Fibroblast of skin of back (primary cell): ENCODE measurements around the gene CACHD1.
A peak's percentile ranks its signal among the peaks of the same experiment; 100 is the strongest.
"Not testable (repeated sequence)": the region's sequence is repeated elsewhere in the genome, so short reads cannot be mapped to it uniquely, and the experiment has no call there.

Source experiments
- DNase-seq: peaks from one replicate; pipeline ENCODE4 v3.0.0-alpha.2; 2013

Gene CACHD1

DNA sequence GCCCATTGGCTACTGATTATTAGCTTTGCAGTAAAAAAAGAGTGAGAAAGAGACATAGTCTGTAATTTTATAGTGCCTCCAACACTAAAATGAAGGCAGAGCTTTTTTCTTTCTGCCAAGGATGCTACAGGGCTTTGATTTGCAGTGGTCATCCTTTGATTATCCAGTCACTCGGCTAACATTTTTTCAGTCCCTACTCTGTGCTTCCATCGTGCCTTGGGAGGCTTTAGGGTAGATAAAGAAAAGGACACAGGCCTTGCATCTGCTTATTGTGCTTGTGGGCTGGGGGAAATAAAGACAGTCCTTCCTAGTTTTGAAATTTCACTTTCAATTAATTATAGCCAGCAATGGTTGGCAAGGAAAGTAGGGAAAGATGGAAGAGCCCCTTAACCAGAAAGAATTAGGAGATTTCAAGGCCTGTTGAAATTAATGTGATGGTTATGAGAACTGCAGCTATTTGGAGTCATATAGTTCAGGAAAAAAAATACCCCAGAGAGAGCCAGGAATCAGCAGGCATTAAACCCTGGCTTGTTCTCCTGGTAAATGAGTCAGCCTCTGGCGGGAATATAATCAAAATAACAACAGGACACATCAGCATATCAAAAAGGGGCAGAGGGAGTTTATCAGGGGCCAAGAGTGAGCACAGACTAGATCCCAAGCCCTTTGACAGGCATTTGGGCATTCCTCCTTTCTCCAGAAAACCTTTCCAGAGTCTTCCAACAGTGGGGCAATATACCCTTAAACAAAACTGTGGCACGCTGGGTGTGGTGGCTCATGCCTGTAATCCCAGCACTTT is 27.4 kb downstream of the CACHD1 start:
- DNase-seq, result peak; percentile 34

DNA sequence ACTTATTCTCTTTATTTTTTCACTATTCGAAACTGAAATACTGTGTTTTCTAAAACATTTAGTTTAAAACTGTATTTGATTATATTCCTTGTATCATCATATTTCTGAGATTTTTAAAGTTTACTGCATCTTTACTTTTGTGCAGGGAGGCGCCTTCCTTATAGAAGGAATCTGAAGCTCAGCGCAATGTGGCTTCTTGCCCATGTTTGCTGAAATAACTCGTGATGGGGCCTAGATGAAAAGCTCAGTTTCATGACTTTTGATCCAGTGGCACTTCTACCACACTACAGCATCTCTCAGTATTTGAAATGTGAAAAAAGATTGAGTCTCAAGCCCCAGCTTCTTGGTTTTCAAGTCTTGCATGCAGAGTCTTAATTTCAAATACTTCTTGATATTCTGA is 28.4 kb downstream of the CACHD1 start:
- DNase-seq, result no peak

GRCh38 chr1:64499011-64499410 is 29.1 kb downstream of the CACHD1 start:
- DNase-seq, result no peak

GRCh38 chr1:64499966-64500365 is 30.0 kb downstream of the CACHD1 start:
- no peak for DNase-seq

DNA sequence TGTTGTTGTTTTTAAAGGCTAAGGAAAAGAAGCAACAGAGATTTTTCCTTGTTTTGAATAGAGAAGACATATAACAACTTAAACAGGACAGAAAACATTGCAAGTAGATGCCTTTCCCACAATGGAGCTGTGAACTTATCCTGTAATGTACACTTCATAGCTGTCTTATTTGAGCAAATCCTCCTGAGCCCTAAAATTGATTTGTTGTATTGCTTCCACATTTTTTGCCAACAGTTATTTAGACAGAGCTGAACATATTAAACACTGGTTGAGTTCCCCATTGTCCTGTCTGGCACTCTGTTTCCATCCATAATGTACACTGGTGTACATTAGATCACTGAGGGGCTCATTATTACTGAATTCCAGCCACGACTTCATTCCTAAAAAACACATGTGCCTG is 32.2 kb downstream of the CACHD1 start:
- DNase-seq, result no peak

GRCh38 chr1:64502931-64503330 is 33.0 kb downstream of the CACHD1 start:
- no peak for DNase-seq

GRCh38 chr1:64505232-64505943 is 35.5 kb downstream of the CACHD1 start:
- DNase-seq, result no peak

DNA sequence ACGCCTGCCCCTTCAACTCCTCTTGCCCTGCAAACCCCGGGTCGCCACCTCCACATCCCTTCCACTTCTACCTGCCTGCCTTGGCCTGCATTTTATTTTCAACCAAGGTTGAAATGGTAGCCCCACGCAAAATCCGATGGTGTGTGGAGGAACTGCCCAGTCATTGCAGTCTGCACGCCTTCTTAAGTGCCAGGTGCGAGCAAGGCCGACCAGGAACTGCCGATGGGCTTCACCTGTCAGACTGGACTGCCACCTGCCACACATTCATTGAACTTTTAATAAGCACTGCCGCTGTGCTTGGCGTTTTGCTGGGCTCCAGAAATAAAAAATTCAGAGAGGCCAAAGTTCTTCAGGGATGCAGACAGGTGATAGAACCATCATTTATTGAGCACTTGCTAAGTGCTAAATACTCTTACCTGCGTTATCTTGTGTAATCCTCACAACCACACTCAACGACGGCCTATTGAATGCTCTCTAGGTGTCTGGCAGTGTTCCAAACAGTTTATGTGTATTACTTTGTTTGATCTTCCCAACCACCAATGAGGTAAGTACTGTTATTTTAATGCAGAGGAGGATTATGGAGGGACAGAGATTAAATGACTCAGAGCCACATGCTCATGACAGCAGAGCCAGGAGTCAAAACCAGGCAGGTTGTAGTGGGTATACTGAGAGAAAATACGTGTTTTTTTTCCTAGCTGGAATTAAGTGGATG is 36.2 kb downstream of the CACHD1 start:
- DNase-seq, result no peak

- no peak for DNase-seq
These were observed 38.7 kb downstream of the CACHD1 start for GRCh38 chr1:64508629-64509028.

DNA sequence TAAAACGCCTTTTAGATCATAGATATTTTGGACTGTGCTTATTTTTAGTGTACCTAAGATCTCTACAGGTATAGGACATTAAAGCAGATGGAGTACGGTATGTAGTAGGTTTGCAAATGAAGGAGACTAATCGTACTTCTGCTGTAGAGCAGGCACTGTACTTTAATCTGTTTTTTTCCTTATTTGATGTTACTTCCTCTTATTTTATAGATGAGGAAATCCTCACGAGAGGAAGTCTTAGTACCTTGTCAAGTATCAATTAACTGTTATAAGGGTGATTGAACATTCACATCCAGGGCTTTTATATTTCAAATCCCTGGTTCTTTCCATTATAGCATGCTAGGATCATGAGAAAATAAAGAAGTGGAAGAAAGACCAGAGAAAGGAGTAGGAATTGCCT is 41.1 kb downstream of the CACHD1 start:
- no peak for DNase-seq

GRCh38 chr1:64512206-64512605 is 42.3 kb downstream of the CACHD1 start:
- DNase-seq, result not testable (repeated sequence)

DNA sequence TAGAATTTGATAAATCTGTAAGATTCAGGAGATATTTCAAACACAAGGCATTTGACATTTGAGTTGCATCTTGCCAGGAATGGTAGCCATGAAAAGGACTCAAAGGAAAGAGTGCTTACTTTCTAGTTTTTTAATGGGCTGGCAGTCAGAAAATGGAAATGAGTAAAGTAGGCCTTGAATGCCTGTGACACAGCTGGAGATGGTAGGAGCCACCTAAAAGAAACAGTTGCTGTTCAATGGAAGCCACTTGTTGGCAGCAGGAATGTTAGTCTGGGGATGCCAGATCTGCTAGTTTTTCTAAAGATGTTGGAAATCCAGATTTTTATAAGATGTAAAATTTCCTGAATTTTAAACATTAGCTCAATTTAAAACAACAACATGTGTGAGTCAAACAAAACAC is 43.6 kb downstream of the CACHD1 start:
- no peak for DNase-seq

GRCh38 chr1:64514197-64514765 is 44.4 kb downstream of the CACHD1 start:
- peak; percentile 90 for DNase-seq

DNA sequence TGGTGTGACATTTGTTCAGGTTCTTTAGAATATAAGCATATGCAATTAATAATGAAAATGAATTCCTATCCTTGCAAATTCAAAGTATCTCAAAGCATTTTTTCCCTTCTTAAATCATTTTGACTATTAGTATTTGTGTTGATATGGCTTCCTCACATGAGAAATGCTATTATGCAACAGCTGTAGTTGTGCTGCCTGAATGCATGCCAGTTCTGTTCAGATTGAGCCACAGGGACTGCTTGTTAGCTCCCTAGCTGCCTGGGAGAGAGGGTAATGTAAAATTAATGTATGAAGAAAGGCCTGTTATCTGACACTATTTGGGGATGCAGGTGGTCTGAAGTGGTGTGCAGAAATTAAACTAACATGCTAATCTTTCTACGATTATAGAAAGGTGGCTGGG is 45.5 kb downstream of the CACHD1 start:
- no peak for DNase-seq

GRCh38 chr1:64516301-64516700 is 46.4 kb downstream of the CACHD1 start:
- peak; percentile 48 for DNase-seq

- peak; percentile 91 for DNase-seq
These were observed 47.1 kb downstream of the CACHD1 start for GRCh38 chr1:64516803-64517568.

DNA sequence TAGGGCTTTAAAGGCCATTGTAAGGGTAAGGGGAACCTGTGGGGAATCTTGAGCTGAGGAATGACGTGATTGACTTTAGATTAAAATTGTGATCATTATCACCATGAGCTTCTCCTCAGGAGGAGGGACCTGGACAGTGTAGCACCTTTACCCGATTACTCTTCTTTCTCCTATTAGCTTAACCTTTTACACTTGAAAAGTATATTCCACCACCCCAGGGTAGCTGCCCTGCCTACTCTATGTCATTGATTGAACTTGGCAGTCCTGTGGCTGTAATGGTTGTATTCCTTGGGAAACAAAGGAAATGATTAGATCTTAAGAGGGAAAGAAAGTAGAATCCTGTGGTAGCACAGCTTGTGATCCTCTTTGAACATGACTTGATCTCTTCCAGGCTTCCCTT is 47.7 kb downstream of the CACHD1 start:
- no peak for DNase-seq

GRCh38 chr1:64518692-64519481 is 49.0 kb downstream of the CACHD1 start:
- no peak for DNase-seq

DNA sequence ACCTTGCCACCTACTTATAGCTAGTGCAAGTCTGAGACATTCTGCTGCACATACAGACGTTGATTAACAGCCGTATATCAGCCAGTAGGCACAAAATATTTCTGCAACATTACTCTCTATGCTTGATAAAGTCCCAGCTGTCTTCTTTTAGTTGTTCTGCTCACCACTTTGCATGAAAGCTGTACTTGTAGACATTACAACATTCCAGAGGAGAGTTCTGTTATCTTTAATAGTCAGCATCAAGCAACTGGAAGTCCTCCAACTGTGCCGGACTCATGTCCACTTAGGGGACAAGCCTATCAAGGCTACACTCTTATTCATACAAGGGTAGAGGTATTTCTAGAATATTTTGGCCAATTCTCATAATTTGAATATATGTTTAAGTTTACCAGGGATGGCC is 50.0 kb downstream of the CACHD1 start:
- DNase-seq, result peak; percentile 91

GRCh38 chr1:64522740-64523139 is 52.8 kb downstream of the CACHD1 start:
- no peak for DNase-seq
